ENCODE results near the gene KCNK3. TPM values are rescaled to one million over a fixed set of nuclear protein-coding genes. Genes with fewer than 3 reads are reported as not detected.

KCNK3 gene
- total and polyA plus RNA-seq, 2 donors (not counting 1 experiment from before 2014, with no cell fraction given) = not detected

DNA sequence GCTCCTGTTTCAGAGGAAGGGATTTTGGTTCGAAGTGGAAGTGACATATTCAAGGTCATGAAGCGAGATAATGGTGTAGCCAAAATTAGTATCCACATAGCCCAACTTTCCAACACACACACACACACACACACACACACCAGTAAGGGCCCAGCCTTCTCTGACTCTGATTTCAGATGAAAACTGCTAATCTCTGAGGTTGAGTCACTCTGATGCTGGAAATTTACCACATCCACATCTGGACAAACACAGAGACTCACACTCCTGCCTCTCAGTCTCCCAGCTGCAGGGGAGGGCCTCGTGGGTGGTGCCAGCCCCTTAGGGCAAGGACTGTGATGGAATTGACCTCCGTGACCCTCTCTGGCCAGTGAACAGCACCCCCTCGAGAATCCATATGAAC is 42.6 kb downstream of the KCNK3 start:
- CTCF ChIA-PET = no interaction called here
- no peak overlapping the region for H3K27ac Mint-ChIP-seq
- Histone ChIP-seq H3K9me3 (ENCODE audit: control extremely low read depth in 1 of 3, control insufficient read depth in 2 of 3, insufficient read depth in 1 of 3, low read length in 2 of 3) (peaks cover 0 to 2% (median 0%) of the 10 kb centered on the region in 3 donors), H3K4me3 (ENCODE audit: control extremely low read depth in 1 of 5, extremely low read depth in 1 of 5, insufficient read depth in 1 of 5, low read depth in 2 of 5, low read length in 4 of 5) (no peak overlapping the region), H3K4me1 (ENCODE audit: control insufficient read depth in 2 of 2, insufficient read depth in 2 of 2, low read length in 2 of 2) (no peaks in the 10 kb centered on the region), H3K27ac (ENCODE audit: low read length in 2 of 2) (no peak overlapping the region), H3K27me3 (replicated peaks in 1 of 4; ENCODE audit: control extremely low read depth in 1 of 4, control insufficient read depth in 3 of 4, insufficient read depth in 4 of 4, low read length in 3 of 4) (peaks cover 0 to 7% (median 2%) of the 10 kb centered on the region in 4 experiments), H3K79me2 (ENCODE audit: control insufficient read depth, insufficient read depth, low read length) (no peaks in the 10 kb centered on the region), H3K4me2 (replicated peaks; ENCODE audit: low read depth, low read length, poor library complexity, severe bottlenecking) (no peak overlapping the region), H4K20me1 (ENCODE audit: control insufficient read depth, insufficient read depth, low read length, poor library complexity, severe bottlenecking) (no peaks in the 10 kb centered on the region), H3K9ac (ENCODE audit: low read length) (no peak overlapping the region), H2AFZ (ENCODE audit: insufficient read depth, low read depth, low read length, poor library complexity, severe bottlenecking) (no peak overlapping the region), H3K36me3 (replicated peaks in 1 of 2; ENCODE audit: control extremely low read depth in 1 of 2, control insufficient read depth in 1 of 2, extremely low read depth in 1 of 2, insufficient read depth in 2 of 2, low read length in 1 of 2) (no peaks in the 10 kb centered on the region)
- H3K4me3 Mint-ChIP-seq = no peak overlapping the region
- no peak for TF ChIP-seq EZH2 (IDR thresholded peaks at IDR 0.05; ENCODE audit: borderline replicate concordance, insufficient read depth, low read depth, low read length, poor library complexity, severe bottlenecking)
- TF ChIP-seq, protein P1, sequence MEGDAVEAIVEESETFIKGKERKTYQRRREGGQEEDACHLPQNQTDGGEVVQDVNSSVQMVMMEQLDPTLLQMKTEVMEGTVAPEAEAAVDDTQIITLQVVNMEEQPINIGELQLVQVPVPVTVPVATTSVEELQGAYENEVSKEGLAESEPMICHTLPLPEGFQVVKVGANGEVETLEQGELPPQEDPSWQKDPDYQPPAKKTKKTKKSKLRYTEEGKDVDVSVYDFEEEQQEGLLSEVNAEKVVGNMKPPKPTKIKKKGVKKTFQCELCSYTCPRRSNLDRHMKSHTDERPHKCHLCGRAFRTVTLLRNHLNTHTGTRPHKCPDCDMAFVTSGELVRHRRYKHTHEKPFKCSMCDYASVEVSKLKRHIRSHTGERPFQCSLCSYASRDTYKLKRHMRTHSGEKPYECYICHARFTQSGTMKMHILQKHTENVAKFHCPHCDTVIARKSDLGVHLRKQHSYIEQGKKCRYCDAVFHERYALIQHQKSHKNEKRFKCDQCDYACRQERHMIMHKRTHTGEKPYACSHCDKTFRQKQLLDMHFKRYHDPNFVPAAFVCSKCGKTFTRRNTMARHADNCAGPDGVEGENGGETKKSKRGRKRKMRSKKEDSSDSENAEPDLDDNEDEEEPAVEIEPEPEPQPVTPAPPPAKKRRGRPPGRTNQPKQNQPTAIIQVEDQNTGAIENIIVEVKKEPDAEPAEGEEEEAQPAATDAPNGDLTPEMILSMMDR (IDR thresholded peaks at IDR 0.05) = no peak
- intact Hi-C loops (cut with micrococcal nuclease) = no loop called here
- ATAC-seq (ENCODE audit: low read depth) (no peak), DNase-seq (no peak)
- peaks cover 34% of the 10 kb centered on the region for H3K27me3 Mint-ChIP-seq
- POLR2A ChIA-PET = no interaction called here
- H3K4me1 Mint-ChIP-seq = no peaks in the 10 kb centered on the region
- H3K9me3 Mint-ChIP-seq (ENCODE audit: insufficient read depth) = no peaks in the 10 kb centered on the region
- 72% methylated on average over 3 of the region's 5 CpGs for WGBS (ENCODE audit: insufficient coverage)

- no peak overlapping the region for H2AFZ ChIP-seq (ENCODE audit: insufficient read depth, low read depth, low read length, poor library complexity, severe bottlenecking)
- no peak overlapping the region for H3K9ac ChIP-seq (ENCODE audit: low read length)
- H3K4me1 ChIP-seq (ENCODE audit: control insufficient read depth in 2 of 2, insufficient read depth in 2 of 2, low read length in 2 of 2) = no peaks in the 10 kb centered on the region
- H3K27ac Mint-ChIP-seq = no peak overlapping the region
- no peak overlapping the region for H3K4me2 ChIP-seq (replicated peaks; ENCODE audit: low read depth, low read length, poor library complexity, severe bottlenecking)
- no peaks in the 10 kb centered on the region for H3K9me3 Mint-ChIP-seq (ENCODE audit: insufficient read depth)
- TF ChIP-seq, protein P1 (IDR thresholded peaks at IDR 0.05) = no peak
- no peak for TF ChIP-seq EZH2 (IDR thresholded peaks at IDR 0.05; ENCODE audit: borderline replicate concordance, insufficient read depth, low read depth, low read length, poor library complexity, severe bottlenecking)
- no peaks in the 10 kb centered on the region for H4K20me1 ChIP-seq (ENCODE audit: control insufficient read depth, insufficient read depth, low read length, poor library complexity, severe bottlenecking)
- peaks cover 32% of the 10 kb centered on the region for H3K27me3 Mint-ChIP-seq
- ATAC-seq (ENCODE audit: low read depth) (no peak), DNase-seq (no peak)
- H3K9me3 ChIP-seq (ENCODE audit: control extremely low read depth in 1 of 3, control insufficient read depth in 2 of 3, insufficient read depth in 1 of 3, low read length in 2 of 3) = peaks cover 0 to 2% (median 0%) of the 10 kb centered on the region in 3 donors
- ChIA-PET CTCF (interaction anchor here (1.0 kb wide), 1 partner anchor 8 kb away, joined by 3 read pairs; no protein-coding TSS in a partner anchor), POLR2A (no interaction called here)
- H3K27ac ChIP-seq (ENCODE audit: low read length in 2 of 2) = no peak overlapping the region
- no peak overlapping the region for H3K4me3 Mint-ChIP-seq
- no peaks in the 10 kb centered on the region for H3K36me3 ChIP-seq (replicated peaks in 1 of 2; ENCODE audit: control extremely low read depth in 1 of 2, control insufficient read depth in 1 of 2, extremely low read depth in 1 of 2, insufficient read depth in 2 of 2, low read length in 1 of 2)
- peaks cover 4% of the 10 kb centered on the region for H3K4me1 Mint-ChIP-seq
- peaks cover 0 to 7% (median 2%) of the 10 kb centered on the region in 4 experiments for H3K27me3 ChIP-seq (replicated peaks in 1 of 4; ENCODE audit: control extremely low read depth in 1 of 4, control insufficient read depth in 3 of 4, insufficient read depth in 4 of 4, low read length in 3 of 4)
- no peaks in the 10 kb centered on the region for H3K79me2 ChIP-seq (ENCODE audit: control insufficient read depth, insufficient read depth, low read length)
- intact Hi-C loops (cut with micrococcal nuclease) = no loop called here
- 80% methylated on average over 5 of the region's 8 CpGs for WGBS (ENCODE audit: insufficient coverage)
- no peak overlapping the region for H3K4me3 ChIP-seq (ENCODE audit: control extremely low read depth in 1 of 5, extremely low read depth in 1 of 5, insufficient read depth in 1 of 5, low read depth in 2 of 5, low read length in 4 of 5)
These were observed 43.5 kb downstream of the KCNK3 start for GRCh38 chr2:26735883-26736588.

Data from B cell (primary cell).